H4 (cell line): ENCODE results near the gene HDAC9. TPM values are rescaled to one million over a fixed set of nuclear protein-coding genes. Genes with fewer than 3 reads are reported as not detected.

Source experiments
- DNase-seq: peaks from one replicate; pipeline ENCODE4 v3.0.0-alpha.2; 2015; ENCODE audit warnings: low spot score
- total RNA-seq: library from RNA; depleted of rRNA; stranded (reverse); fragments of >200 nt; shearing (Covaris generic); gene quantifications from 2 replicates; pipeline ENCODE4 v1.2.3, GENCODE V29; 2014

Gene HDAC9
- total RNA-seq, 1 experiment from 2014 or later, result 22.5 TPM

DNA sequence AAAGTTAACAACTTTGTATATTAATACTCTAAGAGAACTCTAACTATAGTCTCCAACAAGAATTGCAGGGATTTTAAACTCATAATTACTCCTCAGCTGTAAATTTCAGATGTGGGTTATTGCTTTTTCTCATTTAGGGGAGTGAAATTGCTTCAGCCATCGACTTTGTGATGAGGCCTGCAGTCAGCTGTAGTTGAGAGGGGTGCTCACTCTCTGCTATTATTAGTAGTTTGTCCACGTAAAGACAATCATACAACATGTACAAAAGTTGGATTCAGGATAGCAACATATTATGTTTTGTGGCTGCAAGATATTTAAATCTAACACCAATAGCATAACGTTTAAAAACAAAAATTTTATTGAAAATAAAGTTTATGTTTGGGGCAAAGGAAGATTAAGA is 28.7 kb downstream of the HDAC9 start:
- no peak for DNase-seq

DNA sequence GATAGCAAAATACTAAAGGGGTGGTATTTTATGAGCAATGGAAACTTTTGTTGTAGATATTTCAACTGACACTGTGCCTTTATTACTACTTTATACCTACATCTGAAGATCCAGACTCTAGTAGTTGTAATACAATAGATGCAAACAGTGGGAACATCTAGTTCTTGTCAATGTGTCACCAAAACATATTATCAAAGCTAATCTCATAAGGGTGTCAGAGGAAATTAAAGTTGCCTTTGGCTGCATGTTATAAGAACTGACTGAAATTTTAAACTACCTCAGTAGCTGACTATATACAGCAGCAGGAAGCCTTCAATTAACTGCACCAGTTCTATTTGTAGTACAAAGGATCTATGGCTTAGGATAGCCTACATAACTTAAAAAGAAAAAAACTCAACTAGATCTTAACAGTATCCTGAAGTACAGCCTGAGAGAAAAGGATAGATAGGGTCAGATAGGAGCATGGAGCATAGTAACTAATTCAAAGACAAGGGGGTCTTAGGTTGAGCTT is 30.9 kb downstream of the HDAC9 start:
- DNase-seq, result no peak

DNA sequence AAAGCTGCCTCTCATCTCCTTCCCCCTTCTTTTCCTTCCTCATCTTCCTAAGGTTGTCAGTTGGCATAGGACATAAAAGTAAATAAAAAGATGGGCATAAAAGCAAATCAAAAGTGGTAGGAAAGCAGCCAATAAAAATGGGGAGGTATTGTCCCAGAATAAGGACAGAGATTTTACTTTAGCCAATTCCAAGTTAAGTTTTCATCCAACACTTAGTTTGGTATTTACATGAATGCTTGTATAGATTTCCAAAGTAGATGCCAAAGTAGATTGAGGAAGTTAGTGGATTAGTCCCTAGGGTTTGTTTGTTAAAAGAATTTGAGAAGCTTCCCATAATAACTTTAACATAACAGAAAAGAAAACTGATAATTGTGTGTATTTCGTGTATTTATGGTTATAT is 33.7 kb downstream of the HDAC9 start:
- DNase-seq, result no peak

DNA sequence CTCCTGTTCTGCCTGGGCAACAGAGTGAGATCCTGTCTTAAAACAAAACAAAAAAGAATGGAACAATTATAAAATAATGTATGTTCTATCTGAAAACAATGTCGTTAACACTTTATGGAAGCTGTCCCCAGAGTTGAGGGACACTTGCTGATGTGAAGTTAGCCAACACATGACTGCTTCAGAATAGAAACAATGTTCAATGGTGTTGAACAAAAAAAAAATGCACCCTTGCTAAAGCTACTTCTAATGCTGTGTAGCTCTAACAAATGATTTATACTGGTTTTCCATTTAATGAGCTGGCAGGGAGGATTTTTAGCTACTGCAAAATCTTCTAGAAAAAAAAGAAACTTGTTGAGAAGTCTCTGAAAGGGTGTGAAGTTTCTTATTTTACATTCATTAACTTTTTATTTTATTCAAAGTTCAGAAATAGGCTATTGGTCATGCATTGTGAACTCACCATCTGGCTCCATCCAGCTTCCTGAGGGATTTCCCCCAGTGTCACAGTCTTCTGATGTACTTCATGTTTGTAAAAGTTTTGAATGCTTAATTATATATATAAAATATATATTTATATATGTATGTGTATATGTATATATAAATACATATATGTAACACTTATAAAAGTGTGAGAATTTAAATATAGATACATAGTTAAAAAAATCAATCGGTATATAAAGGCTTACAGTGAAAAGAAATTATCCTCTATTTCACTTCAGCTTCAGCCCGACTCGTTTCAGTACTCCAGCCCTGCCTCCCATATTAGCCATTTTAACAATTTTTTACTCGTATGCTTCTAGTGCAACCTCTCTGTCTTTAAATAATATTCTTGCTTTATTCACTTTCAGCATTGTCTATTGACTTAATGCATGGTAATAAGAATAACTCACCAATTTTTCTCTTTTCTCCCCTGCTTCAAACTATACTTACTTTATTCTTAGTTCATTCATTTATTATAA is 35.0 kb downstream of the HDAC9 start:
- no peak for DNase-seq

DNA sequence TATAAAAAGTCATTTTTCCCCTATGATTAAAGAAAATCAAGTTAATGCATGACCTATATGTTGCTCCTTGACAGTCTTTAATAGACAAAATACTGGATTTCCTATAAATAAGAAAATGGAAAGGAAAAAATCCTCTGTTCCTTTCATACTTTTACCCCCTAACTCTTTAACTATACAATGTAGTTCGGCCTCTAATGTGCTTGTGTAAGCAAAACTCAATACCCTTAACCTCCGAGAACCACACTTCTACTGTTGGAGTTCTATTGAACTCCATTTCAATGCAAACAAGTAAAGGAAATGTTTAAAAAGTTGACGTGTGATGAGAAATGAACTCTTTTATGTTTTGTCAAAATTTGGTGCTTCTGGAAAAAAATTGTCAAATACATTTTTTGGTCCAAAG is 36.0 kb downstream of the HDAC9 start:
- DNase-seq, result no peak

DNA sequence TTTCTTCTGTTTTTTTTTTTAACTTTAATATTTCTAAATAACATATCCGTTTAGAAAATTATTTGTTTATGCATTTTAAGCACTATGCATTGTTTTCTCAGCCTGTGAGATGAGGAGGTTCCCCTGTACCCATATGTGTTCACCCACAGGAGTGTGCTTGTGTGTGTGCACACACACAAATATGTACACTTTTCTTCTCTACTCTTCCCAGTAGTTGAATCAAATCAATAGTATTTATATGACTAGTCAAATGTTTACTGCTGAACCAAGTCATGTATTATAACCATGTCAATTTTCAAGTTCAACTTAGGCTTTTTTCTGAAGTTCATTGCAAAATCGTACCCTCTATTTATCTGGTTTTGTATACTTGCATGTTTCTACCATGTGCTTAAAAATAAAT is 37.3 kb downstream of the HDAC9 start:
- DNase-seq, result no peak

DNA sequence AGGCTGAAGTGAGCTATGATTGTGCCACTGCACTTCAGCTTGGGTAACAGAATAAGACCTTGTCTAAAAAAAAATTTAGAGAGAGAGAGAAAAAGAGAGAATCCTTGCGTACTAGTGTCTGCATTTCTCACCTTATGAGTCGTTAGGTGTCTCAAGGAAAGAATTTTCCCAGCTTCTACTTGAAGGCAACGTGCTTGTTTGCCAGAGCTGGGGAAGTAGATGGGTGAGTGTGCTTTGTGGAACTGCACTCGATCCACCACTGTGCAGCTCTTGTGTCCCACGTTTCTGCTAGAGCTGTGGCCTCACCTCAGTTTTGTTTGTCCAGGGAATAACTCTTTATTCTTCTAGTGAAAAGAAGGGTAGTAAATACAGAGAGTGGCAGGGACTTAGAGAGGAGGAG is 38.9 kb downstream of the HDAC9 start:
- DNase-seq, result no peak

DNA sequence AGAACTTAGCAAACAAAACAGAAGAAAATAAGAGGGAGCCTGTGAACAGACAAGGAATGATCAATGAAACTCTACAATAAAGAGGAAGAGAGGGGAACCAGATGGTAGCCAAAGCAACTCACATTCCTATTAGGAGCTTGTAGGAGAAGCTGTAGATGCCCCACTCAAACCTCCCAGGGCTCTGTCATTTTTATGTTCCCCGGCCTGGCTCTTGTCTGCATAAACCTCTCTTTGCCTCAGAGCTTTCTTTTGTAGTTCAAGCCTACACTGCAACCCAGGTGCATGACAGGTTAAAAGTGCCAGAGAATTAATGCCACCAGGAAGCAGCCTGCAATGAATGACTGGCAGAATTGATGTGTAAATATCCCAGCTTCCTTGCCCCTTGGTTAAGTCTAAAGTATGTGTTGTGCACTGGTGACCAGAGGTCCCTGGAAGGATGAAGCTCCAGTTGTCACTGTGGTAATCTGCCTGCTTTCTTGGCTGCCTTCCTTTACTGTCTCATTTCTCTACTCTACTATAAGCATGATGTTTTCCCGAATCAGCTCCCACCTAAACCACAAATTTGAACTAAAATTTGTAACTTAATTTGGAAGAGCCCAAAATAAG is 40.4 kb downstream of the HDAC9 start:
- no peak for DNase-seq

DNA sequence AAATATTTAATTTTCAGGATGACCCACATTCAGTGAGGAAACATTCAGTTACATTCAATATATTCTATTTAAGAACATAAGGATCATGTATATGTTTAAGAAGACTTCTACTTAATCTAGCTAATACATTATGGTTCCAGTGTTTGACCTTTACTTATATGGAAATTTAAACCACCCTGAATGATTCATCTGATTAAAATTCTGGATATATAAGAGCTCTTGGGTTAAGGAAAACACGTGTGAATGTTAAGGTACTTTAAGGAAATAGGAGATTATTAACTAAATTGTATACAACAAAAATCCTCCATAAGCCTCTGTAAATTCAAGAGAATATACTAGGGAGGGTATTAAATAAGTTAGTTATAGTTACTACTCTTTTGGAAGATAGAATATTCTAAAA is 40.9 kb downstream of the HDAC9 start:
- DNase-seq, result no peak

DNA sequence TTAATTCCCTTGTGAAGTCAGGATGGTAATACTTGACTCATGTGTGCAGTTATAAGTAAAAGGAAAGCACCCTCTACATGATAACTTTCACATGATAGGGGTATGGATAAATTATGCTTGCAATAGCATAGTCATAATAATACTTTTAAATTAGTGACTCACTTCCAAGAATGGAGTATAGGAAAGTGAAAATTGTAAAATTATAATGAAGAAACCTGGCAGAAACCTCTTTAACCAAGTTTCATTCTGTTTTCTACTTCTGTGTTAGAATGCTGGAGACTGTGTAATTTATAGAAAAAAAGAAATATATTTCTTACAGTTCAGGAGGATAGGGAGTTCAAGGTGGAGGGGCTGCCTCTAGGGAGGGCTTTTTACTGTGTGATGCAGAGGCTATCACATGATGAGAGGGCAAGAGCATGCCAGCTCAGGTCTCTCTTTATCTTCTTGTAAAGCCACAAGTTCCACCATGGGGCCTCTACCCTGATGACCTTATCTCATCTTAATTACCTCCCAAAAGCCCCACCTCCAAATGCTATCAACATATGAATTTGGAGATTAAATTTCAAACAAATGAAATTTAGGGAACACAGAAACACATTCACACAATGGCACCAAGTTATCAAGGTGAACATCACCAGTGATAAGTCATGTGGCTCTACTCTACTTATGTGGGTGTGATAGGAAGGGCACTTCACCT is 43.2 kb downstream of the HDAC9 start:
- no peak for DNase-seq

DNA sequence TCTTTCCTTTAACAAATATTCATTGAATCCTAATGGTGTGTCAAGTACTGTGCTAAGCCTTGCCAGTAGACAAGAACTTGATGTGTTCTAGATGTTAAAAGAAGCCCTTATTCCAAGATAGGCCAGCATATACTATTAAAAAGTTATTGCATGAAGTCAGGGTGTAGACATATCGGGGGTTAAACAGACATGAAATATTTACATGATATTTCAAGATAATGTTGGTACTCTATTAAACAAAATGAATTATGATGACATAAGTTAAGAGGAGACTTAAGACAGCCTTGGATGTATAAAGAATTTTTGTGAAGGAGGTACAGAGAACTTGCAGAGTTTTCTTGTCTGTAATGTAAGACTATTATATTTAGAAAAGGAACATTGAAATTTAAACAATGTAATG is 44.8 kb downstream of the HDAC9 start:
- no peak for DNase-seq

DNA sequence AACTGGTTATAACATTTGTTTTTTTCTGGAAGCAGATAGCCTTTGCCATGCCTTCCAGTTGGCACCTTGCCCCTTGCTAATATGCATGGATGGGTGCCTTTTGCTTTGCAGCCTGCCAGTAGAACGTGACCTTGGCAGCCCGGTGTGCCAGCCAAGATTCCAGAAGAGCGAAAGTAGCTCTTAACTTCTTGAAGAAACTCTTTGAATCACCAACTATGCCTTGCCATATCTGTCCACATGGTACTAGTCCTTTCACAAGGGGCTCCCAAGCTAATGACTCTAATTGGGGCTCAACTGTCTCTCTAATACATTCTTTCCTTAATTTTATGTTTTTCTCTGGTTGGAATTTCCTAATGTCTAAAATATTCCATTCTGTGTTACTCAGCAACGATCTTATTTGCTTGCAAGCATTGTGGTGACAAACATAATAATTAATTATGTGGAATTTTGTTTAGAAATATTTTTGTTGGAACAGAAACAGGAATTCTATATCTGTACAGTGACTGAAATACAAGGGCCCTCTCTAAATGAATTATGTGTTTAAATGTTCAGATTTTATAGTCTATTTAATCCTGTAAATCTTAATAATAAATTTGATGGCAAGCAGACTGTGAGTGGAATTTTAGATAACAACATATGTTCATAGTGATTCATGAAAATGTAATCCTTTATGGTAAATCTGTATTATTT is 45.8 kb downstream of the HDAC9 start:
- peak; percentile 80 for DNase-seq

DNA sequence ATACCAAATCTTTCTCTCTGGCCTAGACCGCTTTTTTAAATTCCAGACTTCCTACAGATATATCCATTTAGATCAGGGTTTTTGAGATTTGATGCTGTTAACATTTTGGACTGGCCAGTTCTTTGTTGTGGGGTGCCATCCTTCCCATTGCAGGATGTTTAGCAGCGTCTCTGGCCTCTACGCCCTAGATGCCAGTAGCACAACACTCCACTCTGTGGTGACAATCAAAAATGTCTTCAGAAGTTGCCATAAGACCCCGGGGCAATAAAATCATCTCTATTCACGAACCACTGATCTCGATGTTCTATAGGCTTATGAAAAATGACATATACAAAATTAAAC is 46.3 kb downstream of the HDAC9 start:
- no peak for DNase-seq

DNA sequence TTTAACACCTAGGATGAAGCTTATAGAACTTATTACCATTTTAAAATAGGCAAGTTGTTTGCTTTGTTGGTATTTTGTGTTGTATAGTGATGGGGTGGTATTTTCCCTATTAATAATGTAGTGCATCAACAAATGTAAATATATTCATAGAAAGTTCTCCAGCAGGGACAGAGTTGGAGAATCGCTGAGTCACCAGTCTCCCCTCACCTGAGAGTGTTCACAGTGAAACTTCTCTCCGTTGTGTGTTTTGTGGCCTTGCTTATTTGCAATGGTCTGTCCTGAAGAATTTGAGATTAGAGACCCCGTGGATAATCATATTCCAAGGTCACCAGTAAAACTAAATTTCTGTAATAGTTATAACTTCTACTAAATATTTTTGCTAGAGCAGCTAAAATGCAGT is 51.0 kb downstream of the HDAC9 start:
- no peak for DNase-seq

DNA sequence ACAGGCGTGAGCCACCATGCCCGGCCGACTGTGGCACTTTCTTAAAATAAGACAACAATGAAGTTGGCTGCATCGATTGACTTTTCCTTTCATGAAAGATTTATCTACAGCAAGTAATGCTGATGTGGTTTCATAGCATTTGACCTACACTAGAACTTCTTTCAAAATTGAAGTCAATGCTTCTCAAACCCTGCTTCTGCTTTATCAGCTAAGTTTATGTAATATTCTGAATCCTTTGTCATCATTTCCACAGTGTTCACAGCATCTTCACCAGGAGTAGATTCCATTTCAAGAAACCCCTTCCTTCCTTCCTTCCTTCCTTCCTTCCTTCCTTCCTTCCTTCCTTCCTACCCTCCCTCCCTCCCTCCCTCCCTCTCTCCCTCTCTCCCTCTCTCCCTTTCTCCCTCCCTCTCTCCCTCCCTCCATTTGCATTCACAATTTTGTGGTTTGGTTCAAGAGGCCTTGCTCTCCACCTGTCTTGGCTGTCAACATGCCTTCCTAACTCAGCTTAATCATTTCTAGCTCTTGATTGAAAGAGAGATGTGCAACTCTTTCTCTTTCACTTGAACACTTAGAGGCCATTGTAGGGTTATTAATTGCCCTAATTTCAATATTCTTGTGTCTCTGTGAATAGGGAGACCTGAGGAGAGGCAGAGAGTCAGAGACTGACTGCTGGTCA is 52.1 kb downstream of the HDAC9 start:
- no peak for DNase-seq

DNA sequence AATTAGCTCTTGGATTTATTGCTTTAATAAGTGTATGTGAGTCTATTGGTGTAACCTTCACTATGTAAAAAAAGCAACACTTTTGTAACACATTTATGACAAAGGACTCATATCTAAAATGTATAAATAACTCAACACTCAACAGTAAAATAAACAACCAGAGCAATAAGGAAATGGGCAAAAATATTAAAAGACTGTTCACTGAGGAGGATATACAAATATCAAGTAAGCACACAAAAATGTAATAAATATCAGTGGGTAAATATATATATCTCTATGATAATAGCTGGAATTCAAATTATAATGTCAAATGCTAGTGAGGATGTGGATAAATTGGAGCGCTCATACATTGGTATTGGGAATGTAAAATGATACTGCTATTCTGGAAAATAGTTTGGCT is 53.0 kb downstream of the HDAC9 start:
- no peak for DNase-seq

DNA sequence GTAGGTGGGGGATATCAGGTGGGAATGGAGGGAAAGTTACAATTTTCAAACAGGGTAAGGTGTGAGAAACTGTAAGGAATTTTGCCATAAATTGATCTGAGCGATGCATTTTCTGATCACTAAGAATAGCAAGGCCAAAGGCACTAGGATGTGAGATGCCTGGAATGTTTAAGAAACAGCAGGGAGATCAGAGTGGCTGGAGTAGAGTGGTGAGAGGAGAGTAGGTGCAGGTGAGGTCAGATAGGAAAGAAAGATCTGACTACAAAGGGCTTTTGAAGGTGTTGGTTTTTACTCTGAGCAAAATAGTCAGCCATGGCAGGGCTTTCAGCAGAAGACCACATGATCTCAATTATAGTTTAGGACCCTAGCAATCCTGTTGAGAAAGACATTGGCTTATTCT is 55.0 kb downstream of the HDAC9 start:
- no peak for DNase-seq

DNA sequence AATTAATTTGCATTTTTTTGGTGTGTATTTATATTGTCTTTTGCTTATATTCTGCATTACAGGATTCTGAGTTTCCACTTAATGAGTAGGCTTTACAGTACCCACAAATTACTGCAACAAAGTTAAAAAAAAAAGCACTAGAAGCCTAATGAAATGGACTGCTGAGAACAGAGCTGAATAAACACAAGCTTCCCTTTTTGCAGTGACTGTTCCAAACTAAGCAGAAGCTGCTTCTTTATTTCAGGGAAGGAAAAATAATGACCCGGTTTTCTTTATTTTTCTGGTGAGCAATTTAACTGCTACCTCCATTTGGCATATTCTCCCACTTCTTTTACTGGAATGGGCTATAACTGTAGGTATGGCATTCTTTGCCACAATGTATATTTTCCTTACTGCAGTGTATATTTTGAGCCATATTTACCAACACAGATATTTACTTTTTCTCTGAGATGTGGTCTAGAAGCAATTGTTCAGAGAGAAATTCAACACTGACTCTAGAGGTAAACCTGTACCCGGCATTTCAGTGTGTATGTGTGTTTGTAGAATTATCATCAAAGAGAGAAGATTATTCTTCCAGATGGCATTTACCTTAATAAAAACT is 56.9 kb downstream of the HDAC9 start:
- DNase-seq, result peak; percentile 67

DNA sequence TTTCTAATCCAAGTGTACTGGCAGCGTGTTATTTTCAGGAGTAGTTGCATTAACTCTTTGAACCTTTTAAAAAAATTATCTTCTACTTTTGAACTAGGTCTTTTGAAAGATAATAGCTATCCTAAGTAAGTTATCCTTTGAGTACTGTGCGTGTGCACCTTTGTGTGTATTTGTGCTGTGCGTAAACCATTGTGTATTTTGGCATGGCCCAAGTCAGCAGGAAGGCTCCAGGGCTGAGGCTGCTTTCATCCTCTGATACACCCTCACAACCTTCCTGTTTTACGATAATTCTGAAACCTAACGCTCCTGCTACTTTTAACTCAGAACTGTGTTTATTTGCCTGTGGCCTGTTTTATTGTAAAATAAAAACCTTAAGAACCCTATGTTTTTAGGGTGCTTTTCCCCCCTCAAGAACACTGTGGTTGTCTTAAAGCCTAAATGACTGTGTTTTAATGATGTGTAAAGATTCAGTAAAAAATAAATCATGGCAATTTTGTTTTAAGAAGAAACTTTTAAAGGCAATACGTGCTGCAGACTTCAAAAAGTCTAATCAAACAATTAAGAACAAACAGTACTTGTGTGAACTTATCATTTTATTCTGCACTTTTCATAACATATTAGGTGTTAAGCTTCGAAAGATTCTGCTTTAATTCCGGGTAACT is 57.5 kb downstream of the HDAC9 start:
- DNase-seq, result peak; percentile 94

DNA sequence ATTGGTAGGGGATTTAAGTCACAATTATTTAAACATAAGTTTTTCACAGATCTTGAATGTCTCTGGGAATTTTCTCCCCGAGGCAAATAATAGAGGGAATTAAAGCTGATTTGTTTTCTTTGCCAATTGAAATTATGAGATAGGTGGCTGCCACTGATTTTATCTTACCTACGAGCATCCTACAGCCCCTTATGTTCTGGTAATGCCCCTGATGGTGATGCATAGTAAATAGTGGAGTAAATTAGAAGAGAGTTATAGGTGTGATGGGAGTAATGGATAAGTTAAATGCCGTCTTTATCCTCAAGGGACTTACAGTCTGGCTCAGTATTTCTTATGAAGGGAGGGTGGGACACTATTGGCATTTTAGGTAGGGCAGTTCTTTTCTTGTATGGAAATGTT is 58.1 kb downstream of the HDAC9 start:
- DNase-seq, result no peak

DNA sequence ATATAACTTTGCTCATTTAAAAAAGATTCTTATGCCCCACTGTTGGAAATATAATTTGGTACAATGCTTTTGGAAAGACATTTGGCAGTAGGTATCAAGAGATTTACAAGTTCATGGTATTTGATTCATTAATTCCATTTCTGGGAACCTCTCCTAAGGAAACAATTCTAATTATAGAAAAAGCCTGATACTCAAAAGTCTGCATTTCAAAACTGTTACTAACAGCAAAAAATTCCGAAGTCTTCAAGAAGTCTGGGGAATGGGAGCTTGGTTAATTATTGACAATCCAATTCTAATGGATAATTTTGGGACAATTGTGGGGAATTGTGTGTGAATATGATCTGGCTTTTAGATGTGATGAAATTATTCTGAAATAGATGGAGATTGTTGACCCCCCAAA is 59.6 kb downstream of the HDAC9 start:
- no peak for DNase-seq
